ENCODE measurements around the gene CAMK1D. TPM values are rescaled to one million over a fixed set of nuclear protein-coding genes. Genes with fewer than 3 reads are reported as not detected.

Gene CAMK1D
- total and polyA plus RNA-seq, 10 of the 15 experiments (the other 5 are each of a cell fraction or from before 2014, with no cell fraction given), result 2.1 to 35.5 (median 14.7) TPM

DNA sequence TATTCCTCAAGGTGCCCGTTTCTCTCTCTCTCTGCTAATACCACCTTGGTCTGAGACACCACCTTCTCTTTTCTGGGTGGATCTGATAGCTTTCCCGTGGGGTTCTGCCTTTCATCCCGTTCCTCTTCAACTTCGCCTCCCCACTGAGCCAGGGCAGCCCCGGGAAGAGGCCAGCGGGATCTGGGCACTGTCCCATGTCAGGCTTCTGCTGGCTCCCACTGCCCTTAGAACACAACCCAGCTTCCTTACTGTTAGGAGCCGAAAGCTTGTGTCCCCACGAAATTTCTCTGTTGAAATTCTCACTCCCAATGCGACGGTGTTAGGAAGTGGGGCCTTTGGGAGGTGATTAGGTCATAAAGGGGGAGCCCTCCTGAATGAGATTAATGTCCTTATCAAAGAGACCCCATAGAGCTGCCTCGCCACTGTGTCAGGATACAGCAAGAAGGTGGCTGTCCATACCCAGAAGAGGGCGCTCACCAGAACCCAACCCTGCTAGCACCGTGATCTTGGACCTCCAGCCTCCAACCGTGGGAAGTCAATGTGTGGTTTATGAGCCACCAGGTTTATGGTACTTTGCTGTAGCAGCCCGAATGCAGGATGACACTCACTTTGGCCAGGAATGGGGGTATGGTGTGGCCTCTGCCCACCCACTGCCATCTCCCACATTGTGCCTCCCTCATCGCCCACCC is 79.2 kb downstream of the CAMK1D start:
- Histone ChIP-seq H3K4me1 (ENCODE audit: control insufficient read depth, insufficient read depth, low read length) (peaks cover 16% of the 10 kb centered on the region), H3K9ac (ENCODE audit: control insufficient read depth, insufficient read depth, low read length) (no peak overlapping the region), H3K36me3 (ENCODE audit: control insufficient read depth in 2 of 2, insufficient read depth in 2 of 2, low read length in 1 of 2) (no peaks in the 10 kb centered on the region), H2AFZ (ENCODE audit: control insufficient read depth, low read depth, low read length) (no peak overlapping the region), H3K27ac (ENCODE audit: control insufficient read depth, insufficient read depth) (no peak overlapping the region), H4K20me1 (ENCODE audit: control insufficient read depth, insufficient read depth) (no peaks in the 10 kb centered on the region; the same call in 1 of the 2 replicates), H3K9me3 (replicated peaks; ENCODE audit: control insufficient read depth, insufficient read depth, low read length) (no peaks in the 10 kb centered on the region; the same call in 2 of the 3 replicates), H3K27me3 (replicated peaks in 1 of 2; ENCODE audit: control insufficient read depth in 2 of 2, insufficient read depth in 2 of 2, low read length in 1 of 2) (no peaks in the 10 kb centered on the region), H3K4me3 (no peak overlapping the region), H3K4me2 (ENCODE audit: control insufficient read depth, insufficient read depth) (no peak overlapping the region), H3K79me2 (ENCODE audit: control insufficient read depth, insufficient read depth, low read length) (peaks cover 2% of the 10 kb centered on the region)
- ChIA-PET POLR2A (no interaction called here), RAD21 (ENCODE audit: unreplicated experiment) (no interaction called here), SMC1A (ENCODE audit: uncharacterized antibody, unreplicated experiment) (interaction anchor here (1.2 kb wide), 1 partner anchor 31 kb away, joined by 4 read pairs; no protein-coding TSS in a partner anchor), CTCF (interaction anchor here (1.0 kb wide), 1 partner anchor 27 kb away, joined by 3 read pairs; no protein-coding TSS in a partner anchor)
- no peak for ATAC-seq
- BruUV-seq (replicated peaks), result no TSS peak
- in situ Hi-C loops (cut with MboI), result no loop called here
- WGBS (ENCODE audit: insufficient coverage, insufficient replicate concordance, low lambda C conversion rate, missing lambda C conversion rate), result 89% methylated on average over 16 of the region's 16 CpGs
- intact Hi-C loops (cut with micrococcal nuclease; ENCODE audit: unreplicated experiment), result loop anchor here (1.0 kb wide), 1 partner anchor 35 kb away; no protein-coding TSS in a partner anchor
- DNase-seq (ENCODE audit: low read depth, low spot score), result no peak
- FAIRE-seq, result no peak
- TF ChIP-seq POLR2AphosphoS5 (IDR thresholded peaks at IDR 0.05; ENCODE audit: low read length), result no peak
- TF ChIP-seq ATF3 (IDR thresholded peaks at IDR 0.05; ENCODE audit: borderline replicate concordance, extremely low read depth, low read depth, low read length), result no peak
- no peak for TF ChIP-seq POLR2A (IDR thresholded peaks at IDR 0.05; ENCODE audit: low read depth, low read length)
- TF ChIP-seq POLR2AphosphoS2 (IDR thresholded peaks at IDR 0.05; ENCODE audit: low read depth, low read length), result no peak
- no peak for TF ChIP-seq RELB (IDR thresholded peaks at IDR 0.05; ENCODE audit: low read depth)
- TF ChIP-seq, protein P1, sequence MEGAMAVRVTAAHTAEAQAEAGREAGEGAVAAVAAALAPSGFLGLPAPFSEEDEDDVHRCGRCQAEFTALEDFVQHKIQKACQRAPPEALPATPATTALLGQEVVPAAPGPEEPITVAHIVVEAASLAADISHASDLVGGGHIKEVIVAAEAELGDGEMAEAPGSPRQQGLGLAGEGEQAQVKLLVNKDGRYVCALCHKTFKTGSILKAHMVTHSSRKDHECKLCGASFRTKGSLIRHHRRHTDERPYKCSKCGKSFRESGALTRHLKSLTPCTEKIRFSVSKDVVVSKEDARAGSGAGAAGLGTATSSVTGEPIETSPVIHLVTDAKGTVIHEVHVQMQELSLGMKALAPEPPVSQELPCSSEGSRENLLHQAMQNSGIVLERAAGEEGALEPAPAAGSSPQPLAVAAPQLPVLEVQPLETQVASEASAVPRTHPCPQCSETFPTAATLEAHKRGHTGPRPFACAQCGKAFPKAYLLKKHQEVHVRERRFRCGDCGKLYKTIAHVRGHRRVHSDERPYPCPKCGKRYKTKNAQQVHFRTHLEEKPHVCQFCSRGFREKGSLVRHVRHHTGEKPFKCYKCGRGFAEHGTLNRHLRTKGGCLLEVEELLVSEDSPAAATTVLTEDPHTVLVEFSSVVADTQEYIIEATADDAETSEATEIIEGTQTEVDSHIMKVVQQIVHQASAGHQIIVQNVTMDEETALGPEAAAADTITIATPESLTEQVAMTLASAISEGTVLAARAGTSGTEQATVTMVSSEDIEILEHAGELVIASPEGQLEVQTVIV (IDR thresholded peaks at IDR 0.05; ENCODE audit: borderline replicate concordance, partially characterized antibody), result no peak
- TF ChIP-seq JUND (IDR thresholded peaks at IDR 0.05; ENCODE audit: low read depth, low read length), result no peak
- TF ChIP-seq SUZ12 (IDR thresholded peaks at IDR 0.05; ENCODE audit: unreplicated experiment), result no peak
- no peak for TF ChIP-seq YBX1 (IDR thresholded peaks at IDR 0.05)
- TF ChIP-seq, protein P2, sequence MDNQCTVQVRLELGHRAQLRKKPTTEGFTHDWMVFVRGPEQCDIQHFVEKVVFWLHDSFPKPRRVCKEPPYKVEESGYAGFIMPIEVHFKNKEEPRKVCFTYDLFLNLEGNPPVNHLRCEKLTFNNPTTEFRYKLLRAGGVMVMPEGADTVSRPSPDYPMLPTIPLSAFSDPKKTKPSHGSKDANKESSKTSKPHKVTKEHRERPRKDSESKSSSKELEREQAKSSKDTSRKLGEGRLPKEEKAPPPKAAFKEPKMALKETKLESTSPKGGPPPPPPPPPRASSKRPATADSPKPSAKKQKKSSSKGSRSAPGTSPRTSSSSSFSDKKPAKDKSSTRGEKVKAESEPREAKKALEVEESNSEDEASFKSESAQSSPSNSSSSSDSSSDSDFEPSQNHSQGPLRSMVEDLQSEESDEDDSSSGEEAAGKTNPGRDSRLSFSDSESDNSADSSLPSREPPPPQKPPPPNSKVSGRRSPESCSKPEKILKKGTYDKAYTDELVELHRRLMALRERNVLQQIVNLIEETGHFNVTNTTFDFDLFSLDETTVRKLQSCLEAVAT (IDR thresholded peaks at IDR 0.05), result no peak
- no peak for TF ChIP-seq ZNF24 (IDR thresholded peaks at IDR 0.05)
- no peak for TF ChIP-seq YY1 (IDR thresholded peaks at IDR 0.05; ENCODE audit: low read depth, low read length)
- no peak for TF ChIP-seq ELK1 (IDR thresholded peaks at IDR 0.05; ENCODE audit: low read depth, low read length)
- TF ChIP-seq LARP7 (IDR thresholded peaks at IDR 0.05), result no peak
- no peak for TF ChIP-seq MXI1 (IDR thresholded peaks at IDR 0.05; ENCODE audit: low read depth, low read length)
- no peak for TF ChIP-seq EGR1 (IDR thresholded peaks at IDR 0.05; ENCODE audit: borderline replicate concordance in 1 of 2, low read depth in 2 of 2, low read length in 2 of 2)
- no peak for TF ChIP-seq CEBPB (IDR thresholded peaks at IDR 0.05; ENCODE audit: borderline replicate concordance in 1 of 2, low read depth in 2 of 2, low read length in 2 of 2)

Data from GM12878 (cell line).